AG10803 (cell line): ENCODE results near the gene SMIM21.

ENCODE experiments used
- DNase-seq: peaks from one replicate; pipeline ENCODE4 v3.0.0; 2010; ENCODE audit warnings: low read depth
- H3K4me3 ChIP-seq: 2 replicates; pipeline ENCODE4 v1.5.1; 2011; ENCODE audit warnings: mild to moderate bottlenecking, low read length, control low read depth
- TF ChIP-seq, protein P1 (sequence below): conservative IDR thresholded peaks from 2 replicates; pipeline ENCODE4 v1.5.1; 2011; ENCODE audit warnings: mild to moderate bottlenecking, low read length, control low read depth, inconsistent platforms

SMIM21 gene

DNA sequence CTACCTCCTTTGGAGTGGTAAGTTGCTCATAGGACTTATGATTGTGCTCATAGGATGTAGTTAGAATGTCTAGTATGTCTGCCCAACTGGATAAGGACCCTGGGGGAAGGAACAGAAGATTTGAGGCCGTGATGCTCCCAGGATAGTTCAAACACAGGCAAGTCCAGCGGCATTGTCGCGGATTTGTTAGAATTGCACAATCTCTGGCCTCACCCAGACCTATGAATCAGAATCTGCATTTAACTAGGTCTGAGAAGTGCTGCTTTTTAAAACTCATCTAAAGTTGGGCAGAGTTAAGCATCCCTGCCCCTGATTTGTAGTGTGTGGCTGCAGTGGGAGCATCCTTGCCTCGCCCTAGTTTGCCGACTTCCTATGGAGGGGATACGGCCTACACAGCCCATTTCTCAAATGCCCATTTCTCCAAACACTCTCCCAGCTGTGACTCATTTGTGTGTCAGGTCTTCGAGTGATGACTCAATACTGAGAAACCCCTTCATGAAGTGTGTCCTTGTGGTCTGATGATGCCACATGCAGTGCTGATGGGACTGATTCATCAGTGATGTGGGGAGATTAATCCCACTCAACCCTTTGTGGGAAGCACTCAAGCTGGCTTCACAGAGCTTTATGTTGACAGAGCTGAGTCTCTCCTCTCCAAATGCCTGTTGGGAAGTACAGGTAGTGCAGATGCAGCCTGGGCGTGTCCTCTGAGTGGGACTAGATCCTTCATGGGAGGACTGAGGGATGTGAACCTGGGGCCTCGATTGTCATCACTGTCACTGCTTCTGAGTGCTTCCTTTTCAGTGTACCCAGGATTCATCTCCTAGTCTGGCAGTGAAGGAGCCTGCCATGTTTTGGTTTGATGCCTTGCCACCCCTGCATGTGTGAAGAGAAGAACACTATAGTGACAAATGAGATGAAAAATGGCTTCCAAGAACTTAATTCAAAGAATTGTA, 18.7 kb downstream of the SMIM21 start:
- TF ChIP-seq, protein P1, sequence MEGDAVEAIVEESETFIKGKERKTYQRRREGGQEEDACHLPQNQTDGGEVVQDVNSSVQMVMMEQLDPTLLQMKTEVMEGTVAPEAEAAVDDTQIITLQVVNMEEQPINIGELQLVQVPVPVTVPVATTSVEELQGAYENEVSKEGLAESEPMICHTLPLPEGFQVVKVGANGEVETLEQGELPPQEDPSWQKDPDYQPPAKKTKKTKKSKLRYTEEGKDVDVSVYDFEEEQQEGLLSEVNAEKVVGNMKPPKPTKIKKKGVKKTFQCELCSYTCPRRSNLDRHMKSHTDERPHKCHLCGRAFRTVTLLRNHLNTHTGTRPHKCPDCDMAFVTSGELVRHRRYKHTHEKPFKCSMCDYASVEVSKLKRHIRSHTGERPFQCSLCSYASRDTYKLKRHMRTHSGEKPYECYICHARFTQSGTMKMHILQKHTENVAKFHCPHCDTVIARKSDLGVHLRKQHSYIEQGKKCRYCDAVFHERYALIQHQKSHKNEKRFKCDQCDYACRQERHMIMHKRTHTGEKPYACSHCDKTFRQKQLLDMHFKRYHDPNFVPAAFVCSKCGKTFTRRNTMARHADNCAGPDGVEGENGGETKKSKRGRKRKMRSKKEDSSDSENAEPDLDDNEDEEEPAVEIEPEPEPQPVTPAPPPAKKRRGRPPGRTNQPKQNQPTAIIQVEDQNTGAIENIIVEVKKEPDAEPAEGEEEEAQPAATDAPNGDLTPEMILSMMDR, result no peak
- H3K4me3 ChIP-seq, result no peak overlapping the region
- DNase-seq, result peak; percentile 96

DNA sequence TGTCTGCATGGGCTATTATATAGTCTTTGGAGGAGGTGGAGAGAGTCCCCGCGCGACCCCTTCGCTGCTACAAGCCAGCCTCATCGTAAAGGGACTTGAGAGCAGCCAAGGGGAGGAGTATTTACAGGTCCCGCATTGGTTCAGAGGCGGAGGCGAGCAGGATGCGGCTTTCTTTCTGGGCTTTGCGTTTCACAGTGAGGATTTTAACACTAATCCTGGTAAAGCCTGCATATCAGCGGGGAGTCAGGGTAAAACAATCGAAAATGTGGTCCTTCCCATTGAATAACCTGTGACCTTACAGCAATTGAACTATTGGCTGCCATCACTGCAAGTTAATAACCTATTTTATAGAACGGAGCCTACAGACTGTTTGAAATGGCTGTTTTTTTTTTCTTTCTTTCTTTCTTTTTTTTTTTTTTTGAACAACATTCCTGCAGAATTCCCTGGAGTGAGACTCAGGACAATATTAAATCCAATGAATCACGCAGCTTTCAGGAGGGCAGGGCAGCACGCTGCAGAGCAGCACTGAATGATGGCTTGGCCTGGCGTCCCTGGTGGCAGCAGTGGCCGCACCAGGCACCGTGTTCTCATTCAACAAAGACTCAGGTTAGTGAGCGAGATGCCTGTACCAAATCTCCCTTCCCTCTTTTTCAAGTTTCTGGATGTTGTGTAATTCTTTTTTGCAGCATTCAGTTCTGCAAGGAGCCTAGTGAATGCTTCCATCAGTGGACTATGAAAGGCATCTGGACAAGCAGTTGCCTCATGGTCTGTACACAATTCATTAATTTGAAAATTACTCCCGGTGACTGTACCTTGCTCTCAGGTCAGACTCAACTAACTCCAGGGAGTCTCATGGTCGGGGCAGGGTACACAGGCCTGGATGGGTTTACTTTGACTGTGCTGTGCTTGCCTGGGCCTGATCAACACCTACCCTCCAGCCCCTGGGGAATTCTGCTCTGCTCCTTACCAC, 19.8 kb downstream of the SMIM21 start:
- no peak overlapping the region for H3K4me3 ChIP-seq
- DNase-seq, result peak; percentile 57
- TF ChIP-seq, protein P1, result no peak

DNA sequence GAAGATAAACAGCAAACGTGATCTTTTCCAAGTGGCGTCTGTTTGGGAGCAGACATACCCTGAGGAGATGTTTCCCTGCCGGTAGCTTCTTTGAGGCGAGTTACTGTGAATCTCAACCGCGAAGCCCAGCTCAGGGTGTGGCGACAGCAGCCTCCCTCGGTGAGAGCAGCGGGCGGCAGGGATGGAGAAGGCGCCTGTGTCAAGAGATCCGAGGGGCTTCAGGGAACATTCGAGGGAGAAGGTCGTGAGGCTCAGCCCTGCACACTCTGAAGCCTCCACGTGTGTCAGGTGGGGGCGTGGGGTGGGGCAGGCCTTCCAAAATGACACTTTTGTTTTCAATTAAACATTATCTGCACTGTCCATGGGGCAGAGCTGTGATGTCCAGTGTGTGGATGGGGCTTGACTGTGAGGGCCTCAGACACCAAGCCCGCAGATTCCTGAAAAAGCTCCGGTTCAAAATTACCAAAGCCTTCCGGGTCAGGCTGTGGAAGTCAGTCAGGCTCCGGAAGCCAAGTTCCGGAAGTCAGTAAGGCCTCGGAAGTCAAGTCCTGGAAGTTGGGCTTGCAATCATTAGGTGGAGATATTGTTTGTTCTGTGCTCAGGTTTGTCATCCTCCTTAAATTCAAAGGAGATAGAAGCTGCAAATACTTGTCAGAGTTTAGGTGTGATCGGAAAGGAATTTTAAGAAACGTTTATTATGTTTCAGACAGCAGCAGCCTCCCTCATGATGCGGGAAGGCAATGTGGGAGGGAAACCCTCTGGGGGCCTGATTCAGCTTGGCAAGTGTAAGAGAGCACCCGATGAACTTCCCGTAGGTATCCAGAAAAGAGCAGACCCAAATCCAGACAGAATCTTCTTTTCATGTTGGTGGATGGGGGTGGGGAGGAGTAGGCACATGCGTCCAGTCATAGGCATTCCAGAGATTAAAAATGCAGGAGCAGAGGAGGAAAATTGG, 20.7 kb downstream of the SMIM21 start:
- no peak overlapping the region for H3K4me3 ChIP-seq
- TF ChIP-seq, protein P1, result no peak
- DNase-seq, result no peak

DNA sequence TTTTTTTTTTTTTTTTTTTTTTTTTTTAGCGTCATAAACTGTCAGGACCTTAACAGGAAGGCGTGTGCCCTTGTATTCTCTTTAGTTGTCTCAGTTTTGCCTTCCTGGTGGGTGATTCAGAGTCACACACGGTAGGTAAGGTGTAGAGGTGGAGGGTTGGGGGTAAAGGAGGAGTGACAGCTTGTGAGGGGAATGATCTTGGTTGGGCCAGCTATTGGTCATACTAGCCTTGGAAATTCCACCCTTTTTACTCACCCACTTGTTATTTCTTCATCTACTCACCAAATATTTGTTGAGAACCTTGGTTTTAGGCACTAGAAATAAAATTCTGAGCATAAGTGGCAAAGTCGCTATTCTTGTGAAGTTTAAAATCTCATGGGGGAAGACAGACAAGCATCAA, 22.2 kb downstream of the SMIM21 start:
- DNase-seq, result peak; percentile 42
- TF ChIP-seq, protein P1, result no peak

DNA sequence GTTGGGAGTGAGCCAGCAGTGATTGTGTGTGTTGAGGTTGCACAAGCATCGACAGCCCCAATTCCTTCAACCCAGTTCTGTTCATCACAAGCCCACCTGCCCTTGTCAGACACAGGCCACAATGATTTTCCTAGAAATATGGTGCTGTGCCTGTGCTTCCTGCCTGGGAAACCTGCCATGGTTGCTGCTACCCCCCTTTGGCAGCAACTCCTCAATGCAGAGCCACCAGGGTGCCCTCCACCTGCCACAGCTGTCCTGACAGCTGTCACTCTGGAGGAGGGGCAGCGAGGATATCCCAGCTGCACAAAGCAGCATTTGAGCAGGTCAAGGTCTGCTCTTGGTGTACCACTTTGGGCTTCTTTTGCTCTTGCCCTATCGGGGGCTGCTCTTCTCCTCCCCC, 27.1 kb downstream of the SMIM21 start:
- TF ChIP-seq, protein P1, result no peak
- no peak for DNase-seq
- no peak overlapping the region for H3K4me3 ChIP-seq

More for the DNA sequence above, 22.2 kb downstream of the SMIM21 start:
- no peak overlapping the region for H3K4me3 ChIP-seq

DNA sequence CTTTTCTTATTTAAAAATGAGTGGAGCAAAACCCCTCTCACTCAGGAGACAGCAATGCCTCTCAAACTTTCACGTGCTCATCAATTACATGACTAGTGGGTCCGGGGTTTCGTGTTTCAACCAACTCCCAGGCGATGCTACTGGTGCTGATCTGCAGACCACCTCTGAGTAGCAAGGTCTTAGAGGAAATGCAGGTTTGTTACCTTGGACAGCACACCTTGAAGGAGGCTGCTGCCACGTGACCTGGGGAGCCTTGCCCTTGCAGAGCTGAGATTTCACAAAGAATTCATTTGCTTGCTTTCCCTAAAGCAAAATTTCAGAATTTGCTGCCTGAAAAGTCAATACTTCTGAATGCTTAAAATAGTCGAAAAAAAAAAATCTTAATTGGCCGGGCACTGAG, 32.4 kb downstream of the SMIM21 start:
- TF ChIP-seq, protein P1, result no peak
- no peak overlapping the region for H3K4me3 ChIP-seq
- DNase-seq, result no peak
